ENCODE measurements around the gene SPTSSA.
"Not testable (repeated sequence)": the region's sequence is repeated elsewhere in the genome, so short reads cannot be mapped to it uniquely, and the experiment has no call there.

Gene SPTSSA

GRCh38 chr14:34426313-34427295 is 35.4 kb downstream of the SPTSSA start:
- no peak for DNase-seq

GRCh38 chr14:34425095-34425851 is 36.8 kb downstream of the SPTSSA start:
- no peak for DNase-seq

- DNase-seq = no peak
These were observed 37.6 kb downstream of the SPTSSA start for GRCh38 chr14:34424488-34424887.

- no peak for DNase-seq
These were observed 38.6 kb downstream of the SPTSSA start for GRCh38 chr14:34423445-34423844.

- no peak for DNase-seq
These were observed 41.4 kb downstream of the SPTSSA start for GRCh38 chr14:34420547-34421150.

GRCh38 chr14:34409721-34410120 is 52.3 kb downstream of the SPTSSA start:
- no peak for DNase-seq

GRCh38 chr14:34407951-34408350 is 54.1 kb downstream of the SPTSSA start:
- DNase-seq = no peak

- DNase-seq = no peak
These were observed 57.6 kb downstream of the SPTSSA start for GRCh38 chr14:34404416-34404815.

GRCh38 chr14:34403646-34404045 is 58.4 kb downstream of the SPTSSA start:
- DNase-seq = peak; percentile 28

GRCh38 chr14:34398024-34398423 is 64.0 kb downstream of the SPTSSA start:
- no peak for DNase-seq

GRCh38 chr14:34387974-34388516 is 74.0 kb downstream of the SPTSSA start:
- no peak for DNase-seq

- DNase-seq = no peak
These were observed 75.1 kb downstream of the SPTSSA start for GRCh38 chr14:34386865-34387485.

GRCh38 chr14:34385881-34386280 is 76.2 kb downstream of the SPTSSA start:
- not testable (repeated sequence) for DNase-seq

GRCh38 chr14:34383839-34384238 is 78.2 kb downstream of the SPTSSA start:
- no peak for DNase-seq

All from inflammatory macrophage treated with lipopolysaccharide for 4 hours (primary cell).